ENCODE results near the gene CAMK4. TPM values are rescaled to one million over a fixed set of nuclear protein-coding genes. Genes with fewer than 3 reads are reported as not detected.
A peak's percentile ranks its signal among the peaks of the same experiment; 100 is the strongest.

The CAMK4 gene
- total and polyA plus RNA-seq, 9 of the 15 experiments (the other 6 are each of a cell fraction or from before 2014, with no cell fraction given), result 0.35 TPM; not detected in 8

GRCh38 chr5:111512375-111513130 lies 288.4 kb downstream of the CAMK4 start, which contains the start of gene STARD4 (continued):
- TF ChIP-seq TRIM24 (IDR thresholded peaks at IDR 0.05), result peak in 1 of 2 experiments; percentile 24; a peak in 1 of 4 replicates
- TF ChIP-seq RNF219 (CRISPR knock-in tag; IDR thresholded peaks at IDR 0.05), result no peak
- TF ChIP-seq TOE1 (IDR thresholded peaks at IDR 0.05; ENCODE audit: borderline replicate concordance), result peak; percentile 41; the same call in 1 of the 2 replicates
- TF ChIP-seq TOE1 (CRISPR knock-in tag; IDR thresholded peaks at IDR 0.05; ENCODE audit: borderline replicate concordance, low read depth), result no peak
- TF ChIP-seq PKNOX1 (IDR thresholded peaks at IDR 0.05), result peak; percentile 77
- peak; percentile 41; the same call in 1 of the 2 replicates for TF ChIP-seq L3MBTL2 (IDR thresholded peaks at IDR 0.05)
- peak; percentile 61 for TF ChIP-seq NFYB (IDR thresholded peaks at IDR 0.05; ENCODE audit: extremely low read depth, insufficient read length)
- TF ChIP-seq, protein P1, sequence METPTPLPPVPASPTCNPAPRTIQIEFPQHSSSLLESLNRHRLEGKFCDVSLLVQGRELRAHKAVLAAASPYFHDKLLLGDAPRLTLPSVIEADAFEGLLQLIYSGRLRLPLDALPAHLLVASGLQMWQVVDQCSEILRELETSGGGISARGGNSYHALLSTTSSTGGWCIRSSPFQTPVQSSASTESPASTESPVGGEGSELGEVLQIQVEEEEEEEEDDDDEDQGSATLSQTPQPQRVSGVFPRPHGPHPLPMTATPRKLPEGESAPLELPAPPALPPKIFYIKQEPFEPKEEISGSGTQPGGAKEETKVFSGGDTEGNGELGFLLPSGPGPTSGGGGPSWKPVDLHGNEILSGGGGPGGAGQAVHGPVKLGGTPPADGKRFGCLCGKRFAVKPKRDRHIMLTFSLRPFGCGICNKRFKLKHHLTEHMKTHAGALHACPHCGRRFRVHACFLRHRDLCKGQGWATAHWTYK (CRISPR knock-in tag; IDR thresholded peaks at IDR 0.05), result 0 out of 2 replicates have a peak, but pooled peaks have one; percentile 50
- peak; percentile 78 for TF ChIP-seq NFIC (IDR thresholded peaks at IDR 0.05)
- TF ChIP-seq MTA2 (IDR thresholded peaks at IDR 0.05; ENCODE audit: low read depth), result no peak; the same call in 1 of the 2 replicates
- no peak for TF ChIP-seq ZNF121 (CRISPR knock-in tag; conservative IDR thresholded peaks at IDR 0.05)
- peak; percentile 79 for TF ChIP-seq EP400 (IDR thresholded peaks at IDR 0.05)
- TF ChIP-seq ZNF263 (CRISPR knock-in tag; IDR thresholded peaks at IDR 0.05; ENCODE audit: borderline replicate concordance), result no peak
- TF ChIP-seq MYNN (IDR thresholded peaks at IDR 0.05), result peak; percentile 50; the same call in 1 of the 2 replicates
- TF ChIP-seq MYNN (CRISPR knock-in tag; IDR thresholded peaks at IDR 0.05), result no peak
- TF ChIP-seq ETS1 (conservative IDR thresholded peaks at IDR 0.05; ENCODE audit: control insufficient read depth, low read depth, low read length), result no peak
- TF ChIP-seq U2AF1 (optimal IDR thresholded peaks at IDR 0.05; ENCODE audit: low read depth, low read length), result no peak
- peak; percentile 77 for TF ChIP-seq SAFB (IDR thresholded peaks at IDR 0.05; ENCODE audit: borderline replicate concordance, low read depth, low read length)
- TF ChIP-seq ZNF551 (CRISPR knock-in tag; IDR thresholded peaks at IDR 0.05), result no peak
- TF ChIP-seq ZNF668 (CRISPR knock-in tag; IDR thresholded peaks at IDR 0.05), result 0 out of 2 replicates have a peak, but pooled peaks have one; percentile 40
- TF ChIP-seq TFAP4 (CRISPR knock-in tag; IDR thresholded peaks at IDR 0.05; ENCODE audit: borderline replicate concordance), result peak; percentile 85
- no peak for TF ChIP-seq ZNF830 (CRISPR knock-in tag; IDR thresholded peaks at IDR 0.05)
